GM21717 (cell line): ENCODE measurements around the gene ZFAND3.
"Not testable (repeated sequence)": the region's sequence is repeated elsewhere in the genome, so short reads cannot be mapped to it uniquely, and the experiment has no call there.

Experiments
- ATAC-seq: cut with Tn5 transposase; IDR thresholded peaks from one replicate; pipeline ENCODE4 v1.9.1; 2021; ENCODE audit warnings: mild to moderate bottlenecking, moderate library complexity; ENCODE audit not compliant: unreplicated experiment

ZFAND3 gene

DNA sequence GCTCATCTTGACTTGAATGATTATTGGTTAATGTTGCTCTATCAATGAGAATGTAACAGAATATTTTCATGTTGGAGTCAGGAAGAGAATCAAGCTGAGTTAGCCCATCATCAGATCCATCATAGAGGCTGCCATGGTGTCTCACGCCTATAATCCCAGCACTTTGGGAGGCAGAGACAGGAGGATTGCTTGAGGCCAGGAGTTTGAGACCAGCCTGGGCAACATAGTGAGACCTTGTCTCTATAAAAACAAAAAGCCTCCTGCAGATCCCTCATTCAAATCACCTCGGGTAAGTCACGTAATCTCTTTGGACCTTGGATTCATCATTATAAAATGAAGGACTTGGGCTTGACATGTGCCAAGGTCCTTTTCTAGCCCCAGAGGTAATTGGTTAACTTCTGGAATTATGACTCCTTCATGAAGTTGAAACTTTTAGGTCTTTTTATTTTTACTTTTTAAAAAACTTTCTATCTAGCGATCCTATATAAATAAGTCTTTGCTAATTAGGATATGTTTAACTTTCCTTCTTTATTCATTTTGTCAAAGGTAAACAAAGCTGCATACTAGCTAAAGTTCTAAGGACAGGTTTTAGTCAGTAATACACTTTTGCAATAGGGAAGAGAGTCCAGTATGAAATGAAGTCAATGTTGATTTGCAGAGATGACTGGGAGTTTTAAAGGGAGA is 110.9 kb downstream of the ZFAND3 start:
- ATAC-seq: no peak

DNA sequence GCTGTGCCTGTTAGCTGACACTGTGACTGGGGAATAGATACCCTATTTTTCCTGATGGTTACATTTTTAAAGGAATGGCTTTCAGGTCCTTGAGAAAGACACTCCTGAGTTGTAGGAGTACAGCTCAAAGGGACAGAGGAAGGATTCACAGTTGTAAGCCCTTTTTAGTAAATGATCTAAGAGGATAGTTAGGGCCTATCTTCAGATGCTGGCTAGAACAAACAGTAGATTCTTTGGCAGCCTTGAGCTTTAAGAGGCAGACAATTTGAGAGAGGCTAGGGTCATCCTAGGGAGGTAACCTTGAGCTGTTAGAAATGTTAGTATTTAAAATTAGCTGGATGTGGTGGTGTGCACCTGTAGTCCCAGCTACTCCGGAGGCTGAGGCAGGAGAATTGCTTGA is 111.5 kb downstream of the ZFAND3 start:
- ATAC-seq: no peak

DNA sequence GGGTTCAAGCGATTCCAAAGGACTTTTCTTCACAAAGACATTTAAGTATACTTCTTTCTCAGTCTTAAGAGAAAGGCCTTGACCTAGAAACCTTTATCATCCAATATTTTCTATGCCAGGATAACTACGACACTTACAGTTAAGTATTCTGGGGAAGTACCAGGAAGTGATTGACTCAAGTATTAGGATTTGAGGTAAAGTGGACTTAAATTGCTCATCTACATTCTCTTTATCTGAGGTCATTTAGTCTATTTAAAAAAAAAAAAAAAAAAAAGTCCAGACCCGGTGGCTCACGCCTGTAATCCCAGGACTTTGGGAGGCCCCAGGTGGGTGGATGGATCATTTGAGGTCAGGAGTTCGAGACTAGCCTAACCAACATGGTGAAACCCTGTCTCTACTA is 114.7 kb downstream of the ZFAND3 start:
- no peak for ATAC-seq

DNA sequence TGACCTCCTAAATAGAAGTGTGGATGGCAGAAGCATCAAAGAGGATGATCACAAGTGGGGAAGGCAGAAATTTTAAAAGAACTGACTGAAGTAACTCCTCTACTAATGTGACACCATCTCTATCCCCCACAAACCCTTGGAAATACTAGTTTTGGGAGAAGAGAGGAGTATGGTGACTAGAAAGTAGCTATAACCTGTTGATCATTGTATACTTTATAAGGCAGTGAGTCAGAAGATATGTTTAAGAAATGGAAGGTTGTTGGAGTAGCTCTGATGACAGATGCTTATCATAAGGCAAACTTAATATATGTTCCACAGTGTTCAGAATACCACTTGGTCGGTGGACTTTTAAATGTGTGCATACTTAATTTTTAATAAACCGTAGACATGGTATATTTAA is 116.6 kb downstream of the ZFAND3 start:
- ATAC-seq: no peak

DNA sequence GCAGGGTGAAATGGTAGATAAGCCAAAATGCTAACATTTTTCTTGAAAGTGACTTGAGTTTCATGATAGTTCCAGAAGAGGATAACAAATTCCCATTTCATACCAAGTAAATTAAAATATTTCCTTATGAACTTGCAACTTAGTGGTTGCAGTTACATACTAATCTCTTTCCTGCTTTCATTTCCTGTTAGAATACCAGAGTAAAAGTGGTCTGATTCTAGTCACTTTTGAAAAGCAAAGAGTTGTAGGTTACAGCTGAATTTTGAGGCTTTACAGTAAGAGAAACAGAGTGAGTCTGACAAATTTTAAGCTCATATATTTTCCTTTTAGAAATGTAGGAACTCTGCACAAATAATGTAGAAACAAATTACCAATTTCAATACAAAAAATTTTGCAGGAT is 117.4 kb downstream of the ZFAND3 start:
- ATAC-seq: no peak

GRCh38 chr6:37938909-37939308 is 119.4 kb downstream of the ZFAND3 start:
- no peak for ATAC-seq

DNA sequence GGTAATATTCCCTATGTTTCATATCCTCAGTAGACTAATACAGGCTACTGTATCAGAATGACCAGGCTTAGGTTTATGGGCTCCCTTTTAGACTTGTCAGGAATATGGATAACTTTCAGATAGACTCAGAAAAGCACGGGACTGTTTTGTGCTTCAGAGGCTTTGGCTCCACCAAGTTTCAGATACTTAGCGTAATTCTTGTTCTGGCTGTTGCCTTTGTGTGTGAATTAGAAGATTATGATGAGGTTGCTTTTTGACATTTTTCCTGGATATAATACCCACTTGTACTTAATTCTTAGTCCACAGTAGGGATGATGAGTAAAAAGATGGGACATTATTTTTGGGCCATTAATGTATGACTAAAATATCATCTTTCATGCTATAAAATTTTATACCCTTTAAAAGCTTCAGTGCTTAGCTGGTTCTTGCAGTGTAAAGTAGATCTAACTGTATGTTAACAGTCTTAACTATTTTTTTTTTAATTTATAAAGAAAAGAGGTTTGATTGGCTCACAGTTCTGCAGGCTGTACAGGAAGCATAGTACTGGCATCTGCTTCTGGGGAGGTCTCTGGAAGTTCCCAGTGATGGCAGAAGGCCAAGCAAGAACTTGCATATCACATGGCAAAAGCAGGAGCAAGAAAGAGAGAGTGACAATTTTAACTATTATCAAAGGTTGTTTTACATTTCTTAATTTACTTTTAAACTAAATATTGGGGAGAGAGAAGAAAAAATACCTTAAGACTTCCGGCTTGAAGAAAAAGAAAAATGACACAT is 120.7 kb downstream of the ZFAND3 start:
- ATAC-seq: no peak

GRCh38 chr6:37941871-37942270 is 122.3 kb downstream of the ZFAND3 start:
- ATAC-seq: no peak

GRCh38 chr6:37942606-37943376 is 123.3 kb downstream of the ZFAND3 start:
- no peak for ATAC-seq

- ATAC-seq: no peak
Measured at GRCh38 chr6:37943436-37944058, 124.0 kb downstream of the ZFAND3 start.

- ATAC-seq: no peak
Measured at GRCh38 chr6:37946057-37946456, 126.5 kb downstream of the ZFAND3 start.

DNA sequence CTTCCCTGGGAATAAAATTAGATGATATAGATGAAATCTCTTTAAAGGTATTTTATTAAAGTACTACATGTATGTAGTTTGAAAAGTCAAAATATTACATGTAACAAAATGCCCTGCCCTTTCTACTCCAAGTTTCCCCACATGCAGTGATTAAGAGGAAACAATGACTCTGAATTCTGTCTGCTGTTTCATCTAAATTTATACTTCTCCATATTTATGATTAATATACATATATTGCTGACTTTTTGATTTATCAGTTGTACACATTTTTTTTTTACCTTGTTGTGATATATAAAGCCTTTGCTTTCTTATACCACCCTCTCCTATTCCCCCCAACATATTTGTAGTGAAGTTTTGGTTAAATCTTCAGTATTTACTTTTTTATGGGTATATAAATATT is 127.9 kb downstream of the ZFAND3 start:
- no peak for ATAC-seq

DNA sequence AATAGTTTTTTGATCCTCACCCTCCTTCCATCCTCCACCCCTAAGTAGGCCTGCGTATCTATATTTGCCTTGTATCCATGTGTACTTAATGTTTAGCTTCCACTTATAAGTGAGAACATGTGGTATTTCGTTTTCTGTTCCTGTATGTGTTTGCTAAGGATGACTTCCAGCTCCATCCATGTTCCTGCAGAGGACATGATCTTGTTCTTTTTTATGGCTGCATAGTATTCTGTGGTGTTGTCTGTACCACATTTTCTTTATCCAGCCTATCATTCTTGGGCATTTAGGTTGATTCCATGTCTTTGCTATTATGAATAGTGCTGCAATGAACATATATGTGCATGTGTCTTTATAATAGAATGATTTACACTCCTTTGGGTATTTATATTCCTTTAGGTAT is 129.1 kb downstream of the ZFAND3 start:
- not testable (repeated sequence) for ATAC-seq

GRCh38 chr6:37952027-37952426 is 132.5 kb downstream of the ZFAND3 start:
- ATAC-seq: no peak

- no peak for ATAC-seq
Measured at GRCh38 chr6:37954791-37955190, 135.3 kb downstream of the ZFAND3 start.

DNA sequence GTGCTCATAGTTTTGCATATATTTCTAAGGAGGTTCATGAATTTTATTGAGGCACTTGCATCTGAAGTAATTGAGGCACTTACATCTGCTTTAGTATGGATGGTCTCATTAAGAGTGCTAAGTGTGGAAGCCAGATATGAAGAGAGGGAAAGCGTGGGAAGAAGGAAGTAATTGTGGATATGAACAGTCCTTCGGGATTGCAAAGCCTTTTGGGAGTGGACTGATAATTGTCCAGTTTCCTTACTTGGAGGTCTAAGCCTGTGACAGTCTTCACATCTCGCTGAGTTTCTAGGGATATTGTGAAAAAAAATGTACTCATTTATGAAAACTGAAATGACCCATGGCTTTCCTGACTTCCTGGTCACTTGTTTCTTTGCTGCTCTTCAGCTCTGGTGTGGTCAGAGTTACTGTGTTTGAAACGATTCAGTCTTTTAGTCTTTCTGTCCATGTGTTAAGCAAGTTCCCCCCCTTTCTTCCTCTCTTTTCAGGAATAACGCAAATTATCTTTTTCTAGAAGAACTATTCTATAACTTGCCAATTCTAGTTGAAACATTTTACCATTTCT is 137.3 kb downstream of the ZFAND3 start:
- ATAC-seq: no peak

DNA sequence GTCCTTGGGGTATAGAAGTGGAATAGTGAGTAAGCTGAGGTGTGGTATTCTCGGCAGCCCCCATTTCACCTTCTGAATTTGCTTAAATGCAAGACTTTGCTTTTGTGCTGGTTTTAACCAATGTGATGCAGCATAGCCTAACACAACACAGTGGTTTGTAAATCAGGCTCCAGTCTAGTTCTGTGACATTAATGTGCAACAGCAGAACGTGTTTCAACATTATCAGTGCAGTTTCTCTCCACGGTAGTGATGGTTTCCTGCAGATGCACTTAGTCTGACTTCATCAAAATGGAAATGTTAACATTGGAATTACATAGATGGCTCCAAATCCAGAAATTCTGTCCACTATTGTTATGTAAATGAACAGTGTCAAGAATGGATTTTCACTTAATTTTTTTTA is 139.5 kb downstream of the ZFAND3 start:
- ATAC-seq: no peak

DNA sequence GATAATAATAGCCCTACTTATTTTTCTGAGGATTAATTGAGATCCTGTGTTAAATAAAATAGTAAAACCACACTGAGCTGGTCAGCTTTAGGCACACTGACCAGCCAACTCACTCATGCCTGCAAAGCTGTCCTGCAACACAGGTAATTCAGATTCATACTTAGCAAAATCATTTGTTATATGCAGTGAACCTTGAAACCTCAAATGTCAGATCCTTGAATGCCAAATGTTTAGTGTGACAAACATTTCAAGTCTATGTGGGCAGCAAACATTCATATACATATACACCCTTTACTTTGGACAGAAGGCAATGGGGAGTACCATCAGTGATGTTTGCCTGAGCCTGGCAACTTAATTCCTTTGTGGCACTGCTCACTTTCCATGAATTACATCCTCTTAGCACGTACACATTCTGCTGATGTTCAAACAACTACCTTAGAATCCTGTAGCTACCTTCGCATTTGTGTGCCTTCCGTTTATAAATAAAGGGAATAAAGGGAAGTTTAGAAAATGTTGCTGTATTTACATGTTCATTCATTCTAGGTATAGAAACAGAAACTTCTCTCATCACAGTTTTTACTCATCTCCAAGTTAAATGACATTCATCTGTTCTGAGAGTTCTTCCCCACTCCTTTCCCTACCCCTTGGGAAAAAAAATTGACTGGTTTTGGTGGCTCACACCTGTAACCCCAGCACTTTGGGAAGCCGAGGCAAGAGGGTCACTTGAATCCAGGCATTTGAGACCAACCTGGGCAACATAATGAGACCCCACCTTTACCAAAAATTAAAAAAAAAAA is 140.8 kb downstream of the ZFAND3 start:
- ATAC-seq: no peak

- not testable (repeated sequence) for ATAC-seq
Measured at GRCh38 chr6:37962481-37963080, 143.1 kb downstream of the ZFAND3 start.
